Stimulated activated CD4-positive, alpha-beta T cell treated with anti-CD3 and anti-CD28 coated beads, Interleukin-12 subunit alpha, Interleukin-12 subunit beta, amount 100 ng/mL, for 4 hours (primary cell): ENCODE results near the gene SEC61G.

Experiments
- DNase-seq: peaks from one replicate; pipeline ENCODE4 v3.0.0-alpha.2; 2020

SEC61G gene

GRCh38 chr7:54757711-54758110 lies 1.3 kb downstream of the SEC61G start:
- no peak for DNase-seq

DNA sequence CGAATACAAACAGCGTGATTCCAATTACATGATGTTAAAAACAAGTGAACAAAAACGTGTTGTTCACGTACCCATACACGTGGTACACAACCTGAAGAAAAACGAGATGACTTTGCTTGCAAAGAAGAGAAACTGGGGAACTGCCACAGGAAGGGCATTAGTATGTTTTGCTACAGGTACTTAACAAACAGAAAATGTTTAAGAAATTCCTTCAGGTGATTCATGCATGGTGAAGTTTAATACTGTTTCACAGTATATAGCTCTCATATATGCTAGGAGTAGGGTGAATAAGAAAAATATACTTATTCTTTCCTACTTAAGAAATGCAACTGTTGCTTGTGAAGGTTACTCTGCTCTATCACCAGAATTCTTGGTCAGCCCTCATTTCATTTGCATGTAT lies 9.8 kb downstream of the SEC61G start:
- no peak for DNase-seq

DNA sequence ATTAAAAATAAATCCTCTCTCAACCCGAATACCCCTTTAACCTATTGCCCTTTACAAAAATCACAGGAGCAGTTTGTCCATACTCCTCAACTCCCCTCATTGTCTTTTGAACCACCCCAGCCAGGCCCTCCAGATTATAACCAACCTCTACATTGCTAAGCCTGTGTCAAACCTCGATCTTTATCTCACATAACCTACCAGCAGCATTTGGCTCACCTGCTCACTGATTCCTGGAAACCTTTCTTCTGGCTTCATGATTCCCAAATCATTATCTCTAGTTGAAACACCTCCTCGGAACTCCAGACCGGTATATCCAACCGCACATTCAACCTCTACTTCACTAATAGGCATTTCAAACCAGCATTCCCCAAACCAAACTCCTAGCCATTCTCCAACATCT lies 11.8 kb downstream of the SEC61G start:
- no peak for DNase-seq

DNA sequence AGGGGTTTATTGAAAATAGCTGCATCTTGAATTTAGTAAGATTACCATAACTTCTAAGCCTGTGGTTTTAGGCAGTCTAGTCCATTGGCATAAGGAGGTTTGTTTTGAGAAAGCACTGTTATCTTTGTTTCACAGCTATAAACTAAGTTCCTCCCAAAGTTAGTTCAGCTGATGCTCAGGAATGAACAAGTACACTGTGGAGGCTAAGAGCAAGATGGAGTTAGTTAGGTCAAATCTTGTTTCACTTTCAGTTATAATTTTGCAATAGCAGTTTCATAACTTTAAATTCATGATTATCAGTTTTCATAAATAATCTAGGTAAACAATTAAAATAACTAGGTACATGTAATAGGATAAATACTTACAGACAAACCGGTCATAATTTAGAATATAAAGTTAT lies 15.4 kb downstream of the SEC61G start:
- no peak for DNase-seq

- no peak for DNase-seq
Measured at GRCh38 chr7:54738737-54739136, 20.3 kb downstream of the SEC61G start.

DNA sequence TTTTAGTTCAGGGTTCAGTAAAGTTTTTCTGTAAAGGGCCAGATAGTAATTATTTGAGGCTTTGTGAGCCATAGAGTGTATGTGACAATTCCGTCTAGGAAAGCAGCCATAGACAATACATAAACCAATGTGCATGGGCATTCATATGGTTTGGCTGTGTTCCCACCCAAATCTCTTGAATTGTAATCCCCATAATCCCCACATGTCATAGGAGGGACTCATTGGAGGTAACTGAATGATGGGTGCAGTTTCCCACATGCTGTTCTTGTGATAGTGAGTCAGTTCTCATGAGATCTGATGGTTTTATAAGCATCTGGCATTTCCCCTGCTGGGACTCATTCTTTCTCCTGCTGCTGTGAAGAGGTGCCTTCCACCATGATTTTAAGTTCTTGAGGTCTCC lies 29.9 kb downstream of the SEC61G start:
- DNase-seq = no peak

DNA sequence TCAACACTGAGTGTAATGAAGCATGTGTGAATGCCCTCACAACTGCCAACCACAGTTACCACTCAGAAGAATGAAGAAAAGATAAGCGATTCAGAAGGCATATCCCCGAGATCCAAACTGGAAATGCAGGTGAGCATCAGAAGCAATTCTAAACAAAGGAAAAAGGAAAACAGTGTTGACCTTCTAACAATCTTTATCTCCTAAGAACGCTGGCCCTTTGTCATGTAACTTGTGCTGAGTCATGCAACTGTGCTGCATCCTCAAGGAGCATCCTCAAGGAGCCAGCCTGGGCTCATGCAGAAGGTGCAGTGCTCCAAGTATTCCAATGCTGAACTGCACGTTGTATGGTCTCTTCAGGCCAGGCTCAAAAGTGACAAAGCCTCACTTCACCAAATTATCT lies 30.6 kb downstream of the SEC61G start:
- no peak for DNase-seq

- no peak for DNase-seq
Measured at GRCh38 chr7:54725255-54725654, 33.8 kb downstream of the SEC61G start.

- no peak for DNase-seq
Measured at GRCh38 chr7:54722502-54722901, 36.5 kb downstream of the SEC61G start.

DNA sequence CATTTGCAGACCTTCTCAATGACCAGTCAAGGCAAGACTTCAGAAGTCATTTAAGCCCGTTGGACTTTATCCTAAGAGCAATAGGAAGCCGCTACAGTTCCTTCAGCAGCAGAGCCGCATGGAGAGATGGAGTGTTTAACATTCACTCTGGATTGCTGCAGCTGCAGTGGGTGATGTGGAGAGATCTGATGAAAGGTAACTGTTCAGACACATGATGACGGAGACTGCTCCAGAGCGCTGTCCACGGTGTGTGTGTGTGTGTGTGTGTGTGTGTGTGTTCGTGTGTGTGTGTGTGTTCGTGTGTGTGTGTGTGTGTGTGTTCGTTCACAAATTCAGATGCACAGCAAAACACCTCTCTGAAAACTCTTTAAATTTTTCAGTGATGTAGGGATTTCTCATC lies 37.0 kb downstream of the SEC61G start:
- no peak for DNase-seq

DNA sequence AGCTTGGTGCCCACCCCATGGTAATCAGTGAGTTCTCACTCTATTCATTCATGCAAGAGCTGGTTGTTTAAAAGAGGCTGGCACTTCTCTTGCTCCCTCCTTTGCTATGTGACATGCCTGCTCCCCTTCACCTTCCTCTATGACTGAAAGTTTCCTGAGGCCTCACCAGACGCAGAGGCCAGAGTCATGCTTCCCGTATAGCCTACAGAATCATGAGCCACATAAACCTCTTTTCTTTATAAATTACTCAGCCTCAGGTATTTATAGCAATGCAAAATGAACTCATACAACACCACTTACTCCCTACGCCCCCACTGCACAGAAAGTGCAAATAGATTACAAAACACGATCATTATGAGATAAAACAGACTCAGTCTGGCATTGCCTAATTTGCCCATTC lies 39.0 kb downstream of the SEC61G start:
- no peak for DNase-seq

GRCh38 chr7:54719425-54719824 lies 39.6 kb downstream of the SEC61G start:
- no peak for DNase-seq

- DNase-seq = no peak
Measured at GRCh38 chr7:54712820-54713219, 46.2 kb downstream of the SEC61G start.

DNA sequence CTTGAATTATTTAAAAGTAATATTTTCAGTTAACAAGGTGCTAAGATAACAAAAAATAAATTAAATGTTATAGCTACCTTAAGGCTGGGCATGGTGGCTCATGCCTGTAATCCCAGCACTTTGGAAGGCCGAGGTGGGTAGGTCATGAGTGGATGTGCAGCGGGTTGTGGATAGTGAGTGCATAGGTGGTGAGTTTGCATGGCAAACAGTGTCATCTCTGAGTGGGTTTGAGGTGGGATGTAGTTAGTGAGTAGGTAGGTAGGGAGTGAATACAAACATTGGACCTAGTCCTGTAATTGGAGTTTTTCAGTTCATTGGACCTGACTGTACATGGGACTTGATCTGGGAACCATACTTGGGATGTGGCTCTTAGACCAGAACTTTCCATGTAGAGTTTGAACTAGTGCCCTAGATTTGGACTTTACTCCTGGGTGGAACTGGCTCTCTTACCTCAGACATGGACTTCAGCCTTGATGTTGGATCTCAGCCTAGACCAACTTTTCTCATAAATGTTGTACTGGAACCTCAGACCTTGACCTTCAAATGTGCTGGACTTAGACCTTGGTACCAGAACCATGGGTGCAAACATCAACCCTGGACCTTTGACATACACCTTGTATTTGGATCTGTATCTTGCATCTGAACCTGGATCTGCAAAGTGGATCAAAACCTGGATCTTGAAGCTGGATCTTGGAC lies 47.0 kb downstream of the SEC61G start:
- DNase-seq = no peak

GRCh38 chr7:54709283-54709682 lies 49.7 kb downstream of the SEC61G start:
- no peak for DNase-seq

DNA sequence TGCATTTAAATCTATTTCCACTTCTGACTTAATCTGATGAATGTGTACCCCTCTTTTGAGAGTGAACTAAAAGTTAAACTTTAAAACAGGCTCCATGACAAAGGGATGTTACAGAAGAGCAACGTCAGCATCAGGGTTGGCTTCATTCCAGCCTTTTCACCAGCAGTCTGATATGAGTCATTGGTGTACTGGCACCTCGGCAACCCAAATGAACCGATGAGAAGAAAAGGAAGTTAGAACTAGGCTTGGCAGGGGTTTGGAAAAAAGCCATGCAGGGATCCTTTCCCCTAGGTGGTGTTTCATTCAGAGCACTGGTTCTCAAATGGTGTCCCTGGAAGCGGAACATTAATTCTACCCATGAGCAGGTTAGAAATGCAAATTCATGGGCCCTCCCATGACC lies 53.6 kb downstream of the SEC61G start:
- no peak for DNase-seq

DNA sequence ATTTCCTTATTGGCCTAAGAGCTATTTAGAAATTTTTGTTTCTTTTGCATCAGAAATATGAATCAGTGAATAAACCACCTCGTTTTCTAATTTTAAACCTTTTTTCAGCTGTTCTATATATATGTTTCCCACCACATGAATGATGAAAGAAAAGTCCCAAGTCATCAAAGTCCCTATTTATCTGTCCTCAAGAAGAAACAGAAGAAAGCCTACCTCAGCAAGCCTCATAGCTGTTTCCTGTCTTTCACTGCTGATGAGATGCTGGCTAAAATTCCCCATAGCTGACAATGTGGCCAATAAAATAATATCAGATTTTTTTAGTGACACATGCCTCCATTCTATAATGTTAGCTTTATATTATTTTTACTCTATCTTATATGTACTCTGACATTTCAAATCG lies 54.2 kb downstream of the SEC61G start:
- no peak for DNase-seq
